HCT116 (cell line): ENCODE results near the gene LHPP. TPM values are rescaled to one million over a fixed set of nuclear protein-coding genes. Genes with fewer than 3 reads are reported as not detected.

Experiments
- ATAC-seq: fragments of 200-7000 bp; cut with Tn5 transposase; 2 replicates; pipeline ENCODE4 v1.9.1; 2020; ENCODE audit warnings: mild to moderate bottlenecking, moderate library complexity
- BruUV-seq: library from RNA; stranded (reverse); fragments of 400-500 nt; replicated peaks from 2 replicates; lab custom pipeline; 2021; lab: Mats Ljungman, UMichigan
- CTCF ChIA-PET: fragments of 300-600 bp; sonication (Branson Sonifier 250); formaldehyde crosslinking; loops from one replicate; lab custom pipeline; 2021; ENCODE audit warnings: antibody characterized with exemption; lab: Charles Lee
- POLR2A ChIA-PET: fragments of 300-600, 350-600 bp; sonication (Branson Sonifier 250); formaldehyde crosslinking; loops from one replicate; lab custom pipeline; 2021; ENCODE audit warnings: antibody characterized with exemption; lab: Charles Lee
- RAD21 ChIA-PET, 2 experiments: fragments of 300-600 bp; sonication (Branson Sonifier 250); formaldehyde crosslinking; loops; one replicate each; lab custom pipeline; 2023; ENCODE audit warnings: low total read pairs in 2 of 2; ENCODE audit not compliant: uncharacterized antibody in 2 of 2, unreplicated experiment in 2 of 2, low non-redundant PET in 1 of 2; lab: Charles Lee
- DNase-seq: peaks from one replicate; pipeline ENCODE4 v3.0.0-alpha.2; 2010; ENCODE audit warnings: low read depth, low spot score
- H2AFZ ChIP-seq: fragments of 200-600 bp; shearing (Covaris generic), sonication (generic); 2 replicates; pipeline ENCODE4 v1.6.1; 2017; ENCODE audit warnings: low read depth, mixed run types, mixed read lengths, antibody characterized with exemption, low read length; ENCODE audit not compliant: poor library complexity, severe bottlenecking
- H3K27ac ChIP-seq: 2 replicates; pipeline ENCODE4 v1.5.1; 2012; ENCODE audit warnings: low read depth, low read length
- H3K27me3 ChIP-seq: fragments of 200-600 bp; sonication (generic); 2 replicates; pipeline ENCODE4 v1.6.1; 2016; ENCODE audit warnings: mixed run types, low read length, mixed read lengths; ENCODE audit not compliant: insufficient read depth
- H3K36me3 ChIP-seq, 2 experiments: fragments of 200-500 bp in 1 of 2; fragments of 200-600 bp in 1 of 2; sonication (Bioruptor generic) in 1 of 2; sonication (generic) in 1 of 2; 2 replicates each; pipeline versions ENCODE4 v1.5.1 to v1.6.1; 2014 to 2016; ENCODE audit warnings: low read length in 2 of 2, inconsistent platforms in 1 of 2, mixed read lengths in 1 of 2, mixed run types in 1 of 2; ENCODE audit not compliant: insufficient read depth in 2 of 2, control insufficient read depth in 1 of 2
- H3K4me1 ChIP-seq, 2 experiments: fragments of 200-600 bp in 1 of 2; sonication (generic) in 1 of 2; 2 replicates each; pipeline versions ENCODE4 v1.5.1 to v1.6.1; 2012 to 2017; ENCODE audit warnings: low read length in 2 of 2, inconsistent platforms in 1 of 2, mild to moderate bottlenecking in 1 of 2, mixed read lengths in 1 of 2, mixed run types in 1 of 2, moderate library complexity in 1 of 2; ENCODE audit not compliant: insufficient read depth in 2 of 2, control insufficient read depth in 1 of 2
- H3K4me2 ChIP-seq: fragments of 200-600 bp; sonication (generic); 2 replicates; pipeline ENCODE4 v1.6.1; 2017; ENCODE audit warnings: mixed run types, low read length, mixed read lengths
- H3K4me3 ChIP-seq, 2 experiments: fragments of 200-600 bp in 1 of 2; sonication (generic) in 1 of 2; replicated peaks in 1 of 2; 2 replicates each; pipeline ENCODE4 v1.5.1; 2011 to 2016; ENCODE audit warnings: low read length in 2 of 2, control low read depth in 1 of 2, low read depth in 1 of 2, mild to moderate bottlenecking in 1 of 2, mixed read lengths in 1 of 2, mixed run types in 1 of 2
- H3K79me2 ChIP-seq: fragments of 200-600 bp; sonication (generic); 2 replicates; pipeline ENCODE4 v1.6.1; 2017; ENCODE audit warnings: mild to moderate bottlenecking, mixed run types, low read length, moderate library complexity, mixed read lengths; ENCODE audit not compliant: insufficient read depth
- H3K9ac ChIP-seq: fragments of 200-600 bp; sonication (generic); 2 replicates; pipeline ENCODE4 v1.6.1; 2016; ENCODE audit warnings: low read length, mixed read lengths
- H3K9me2 ChIP-seq: fragments of 200-600 bp; sonication (generic), shearing (Covaris generic); 2 replicates; pipeline ENCODE4 v1.6.1; 2017; ENCODE audit warnings: mixed run types, mild to moderate bottlenecking, moderate library complexity; ENCODE audit not compliant: insufficient read depth
- H3K9me3 ChIP-seq, 2 experiments: fragments of 200-500 bp in 1 of 2; fragments of 200-600 bp in 1 of 2; sonication (Bioruptor generic) in 1 of 2; sonication (generic) in 1 of 2; 2 replicates each; pipeline ENCODE4 v1.6.1; 2014 to 2017; ENCODE audit warnings: low read length in 2 of 2, mixed read lengths in 2 of 2, inconsistent platforms in 1 of 2, low read depth in 1 of 2, mild to moderate bottlenecking in 1 of 2, mixed run types in 1 of 2, moderate library complexity in 1 of 2; ENCODE audit not compliant: control insufficient read depth in 1 of 2, insufficient read depth in 1 of 2
- H4K20me1 ChIP-seq: fragments of 200-600 bp; sonication (generic), shearing (Covaris generic); 2 replicates; pipeline ENCODE4 v1.6.1; 2017; ENCODE audit warnings: mixed run types, mild to moderate bottlenecking, moderate library complexity; ENCODE audit not compliant: insufficient read depth
- EZH2phosphoT487 ChIP-seq: fragments of 200-600 bp; IDR thresholded peaks from 2 replicates; pipeline ENCODE4 v1.6.1; 2018; ENCODE audit warnings: antibody characterized with exemption, borderline replicate concordance
- FOSL1 ChIP-seq: IDR thresholded peaks from 2 replicates; pipeline ENCODE4 v1.6.1; 2012; ENCODE audit warnings: low read depth
- RAD21 ChIP-seq: IDR thresholded peaks from 2 replicates; pipeline ENCODE4 v1.6.1; 2012; ENCODE audit warnings: low read depth, mild to moderate bottlenecking
- SIN3A ChIP-seq: IDR thresholded peaks from 2 replicates; pipeline ENCODE4 v1.6.1; 2012; ENCODE audit warnings: low read depth
- TCF7L2 ChIP-seq: IDR thresholded peaks from 2 replicates; pipeline ENCODE4 v1.7.0; 2011; ENCODE audit warnings: borderline replicate concordance, inconsistent platforms; ENCODE audit not compliant: insufficient read depth, insufficient read length; ENCODE audit errors: extremely low read depth
- ZFX ChIP-seq: fragments of 450-650 bp; IDR thresholded peaks from 2 replicates; pipeline ENCODE4 v1.6.1; 2017
- ZNF274 ChIP-seq: fragments of 200-500 bp; sonication (Bioruptor generic); IDR thresholded peaks from 2 replicates; pipeline ENCODE4 v1.6.1; 2014; ENCODE audit warnings: mild to moderate bottlenecking, low read depth, low read length, inconsistent platforms
- intact Hi-C: fragments of 100-400 bp; cut with micrococcal nuclease; formaldehyde crosslinking; loops from 2 replicates; pipeline ENCODE4 v1.10.0; 2022
- total RNA-seq: library from RNA; stranded (reverse); gene quantifications from one replicate; pipeline ENCODE4 v1.2.1, GENCODE V29; 2021; ENCODE audit not compliant: unreplicated experiment
- TF ChIP-seq, protein P1 (sequence below): IDR thresholded peaks from 2 replicates; pipeline ENCODE4 v1.6.1; 2012
- TF ChIP-seq, protein P2 (sequence below), 3 experiments: fragments of 200-600 bp in 1 of 3; sonication (generic) in 1 of 3; IDR thresholded peaks in 2 of 3; conservative IDR thresholded peaks in 1 of 3; 2 replicates each; pipeline ENCODE4 v1.5.1; 2012 to 2017; ENCODE audit warnings: low read depth in 2 of 3, low read length in 2 of 3, antibody characterized with exemption in 1 of 3, borderline replicate concordance in 1 of 3, control low read depth in 1 of 3, mild to moderate bottlenecking in 1 of 3, mixed read lengths in 1 of 3, mixed run types in 1 of 3, moderate library complexity in 1 of 3; ENCODE audit not compliant: insufficient read depth in 1 of 3
- TF ChIP-seq, protein P3 (sequence below): IDR thresholded peaks from 2 replicates; pipeline ENCODE4 v1.6.1; 2011; ENCODE audit warnings: mild to moderate bottlenecking, low read length, moderate library complexity; ENCODE audit not compliant: insufficient replicate concordance; ENCODE audit errors: extremely low read depth

LHPP gene
- total RNA-seq, 1 experiment from 2014 or later = 45.8 TPM

DNA sequence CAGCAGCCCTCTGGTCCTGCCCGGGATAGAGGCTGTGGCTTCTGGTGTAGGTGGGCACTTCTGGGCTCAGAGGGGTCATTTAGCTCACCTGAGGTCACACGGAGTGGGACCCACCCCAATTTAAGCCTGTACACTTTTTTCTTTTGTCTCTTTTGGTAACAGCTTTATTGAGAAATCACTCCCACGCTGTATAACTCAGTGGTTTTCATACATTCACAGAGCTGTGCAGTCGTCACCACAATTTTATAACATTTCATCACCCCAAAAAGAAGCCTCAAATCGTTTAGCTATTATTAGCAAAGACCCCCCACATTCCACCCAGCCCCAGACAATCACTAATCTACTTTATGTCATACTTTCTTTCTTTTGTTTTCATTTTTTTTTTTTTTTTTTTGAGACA lies 62.3 kb downstream of the LHPP start:
- DNase-seq (no peak), ATAC-seq (no peak)
- Histone ChIP-seq H3K4me2 (no peak overlapping the region), H3K4me1 (peaks cover 9 to 11% of the 10 kb centered on the region in 2 experiments), H3K4me3 (no peak overlapping the region), H3K27ac (no peak overlapping the region), H3K27me3 (no peaks in the 10 kb centered on the region), H3K9me2 (no peaks in the 10 kb centered on the region), H3K36me3 (no peaks in the 10 kb centered on the region), H4K20me1 (no peaks in the 10 kb centered on the region), H3K79me2 (no peaks in the 10 kb centered on the region), H2AFZ (no peak overlapping the region), H3K9ac (no peak overlapping the region), H3K9me3 (no peaks in the 10 kb centered on the region)
- BruUV-seq = no TSS peak
- ChIA-PET CTCF (interaction anchor here (1.2 kb wide), 1 partner anchor 218 kb away, joined by 5 read pairs; no protein-coding TSS in a partner anchor), RAD21 (no interaction called here), POLR2A (no interaction called here)
- intact Hi-C loops = no loop called here
- TF ChIP-seq, protein P1, sequence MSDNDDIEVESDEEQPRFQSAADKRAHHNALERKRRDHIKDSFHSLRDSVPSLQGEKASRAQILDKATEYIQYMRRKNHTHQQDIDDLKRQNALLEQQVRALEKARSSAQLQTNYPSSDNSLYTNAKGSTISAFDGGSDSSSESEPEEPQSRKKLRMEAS = no peak
- TF ChIP-seq EZH2phosphoT487 = no peak
- TF ChIP-seq, protein P2, sequence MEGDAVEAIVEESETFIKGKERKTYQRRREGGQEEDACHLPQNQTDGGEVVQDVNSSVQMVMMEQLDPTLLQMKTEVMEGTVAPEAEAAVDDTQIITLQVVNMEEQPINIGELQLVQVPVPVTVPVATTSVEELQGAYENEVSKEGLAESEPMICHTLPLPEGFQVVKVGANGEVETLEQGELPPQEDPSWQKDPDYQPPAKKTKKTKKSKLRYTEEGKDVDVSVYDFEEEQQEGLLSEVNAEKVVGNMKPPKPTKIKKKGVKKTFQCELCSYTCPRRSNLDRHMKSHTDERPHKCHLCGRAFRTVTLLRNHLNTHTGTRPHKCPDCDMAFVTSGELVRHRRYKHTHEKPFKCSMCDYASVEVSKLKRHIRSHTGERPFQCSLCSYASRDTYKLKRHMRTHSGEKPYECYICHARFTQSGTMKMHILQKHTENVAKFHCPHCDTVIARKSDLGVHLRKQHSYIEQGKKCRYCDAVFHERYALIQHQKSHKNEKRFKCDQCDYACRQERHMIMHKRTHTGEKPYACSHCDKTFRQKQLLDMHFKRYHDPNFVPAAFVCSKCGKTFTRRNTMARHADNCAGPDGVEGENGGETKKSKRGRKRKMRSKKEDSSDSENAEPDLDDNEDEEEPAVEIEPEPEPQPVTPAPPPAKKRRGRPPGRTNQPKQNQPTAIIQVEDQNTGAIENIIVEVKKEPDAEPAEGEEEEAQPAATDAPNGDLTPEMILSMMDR (IDR thresholded peaks at IDR 0.05 in 2 of 3, conservative IDR thresholded peaks at IDR 0.05 in 1 of 3; ENCODE audit: borderline replicate concordance in 1 of 3, insufficient read depth in 1 of 3, low read depth in 2 of 3, low read length in 2 of 3) = no peak
- TF ChIP-seq, protein P3, sequence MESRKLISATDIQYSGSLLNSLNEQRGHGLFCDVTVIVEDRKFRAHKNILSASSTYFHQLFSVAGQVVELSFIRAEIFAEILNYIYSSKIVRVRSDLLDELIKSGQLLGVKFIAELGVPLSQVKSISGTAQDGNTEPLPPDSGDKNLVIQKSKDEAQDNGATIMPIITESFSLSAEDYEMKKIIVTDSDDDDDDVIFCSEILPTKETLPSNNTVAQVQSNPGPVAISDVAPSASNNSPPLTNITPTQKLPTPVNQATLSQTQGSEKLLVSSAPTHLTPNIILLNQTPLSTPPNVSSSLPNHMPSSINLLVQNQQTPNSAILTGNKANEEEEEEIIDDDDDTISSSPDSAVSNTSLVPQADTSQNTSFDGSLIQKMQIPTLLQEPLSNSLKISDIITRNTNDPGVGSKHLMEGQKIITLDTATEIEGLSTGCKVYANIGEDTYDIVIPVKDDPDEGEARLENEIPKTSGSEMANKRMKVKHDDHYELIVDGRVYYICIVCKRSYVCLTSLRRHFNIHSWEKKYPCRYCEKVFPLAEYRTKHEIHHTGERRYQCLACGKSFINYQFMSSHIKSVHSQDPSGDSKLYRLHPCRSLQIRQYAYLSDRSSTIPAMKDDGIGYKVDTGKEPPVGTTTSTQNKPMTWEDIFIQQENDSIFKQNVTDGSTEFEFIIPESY = no peak
- no peak for TF ChIP-seq RAD21
- no peak for TF ChIP-seq TCF7L2
- TF ChIP-seq ZNF274 = no peak
- no peak for TF ChIP-seq FOSL1
- TF ChIP-seq SIN3A = no peak
- TF ChIP-seq ZFX = no peak
